K562 (cell line): ENCODE data around the gene CELSR1. TPM values are rescaled to one million over a fixed set of nuclear protein-coding genes. Genes with fewer than 3 reads are reported as not detected.

Experiments
- ATAC-seq: fragments of 200-7000 bp; cut with Tn5 transposase; 3 replicates; pipeline ENCODE4 v1.9.1; 2020; ENCODE audit warnings: moderate library complexity
- BruUV-seq: library from RNA; stranded (reverse); fragments of 400-500 nt; replicated peaks from 2 replicates; lab custom pipeline; 2021; lab: Mats Ljungman, UMichigan
- CTCF ChIA-PET: fragments of 300-600 bp; formaldehyde crosslinking; extraction: SDS; loops from one replicate; lab custom pipeline; 2021; ENCODE audit warnings: low intra/inter-chr PET ratio; lab: Yijun Ruan, JAX
- POLR2A ChIA-PET: fragments of 300-600, 350-650 bp; sonication (Branson Sonifier 250); formaldehyde crosslinking; extraction: SDS; loops from one replicate; lab custom pipeline; 2021; ENCODE audit warnings: antibody characterized with exemption, inconsistent platforms; lab: Yijun Ruan, JAX
- DNase-seq, 4 experiments: peaks; one replicate each; pipeline versions ENCODE4 v3.0.0 to v3.0.0-alpha.2; 2011 to 2018; ENCODE audit warnings: low spot score in 3 of 4, mixed read lengths in 3 of 4; ENCODE audit errors: extremely low read depth in 1 of 4
- FAIRE-seq: peaks from 2 replicates; lab custom pipeline; 2011; peaks lifted over from hg19 to GRCh38; lab: Jason Lieb, UNC
- H2AFZ ChIP-seq: 2 replicates; pipeline ENCODE4 v1.6.0; 2011; ENCODE audit warnings: low read depth, low read length, control low read depth, inconsistent platforms
- H3K27ac ChIP-seq: fragments of 200-600 bp; 3 replicates; pipeline ENCODE4 v1.8.0; 2011; ENCODE audit warnings: low read depth, mild to moderate bottlenecking, control low read depth, inconsistent platforms, low read length, moderate library complexity, mixed read lengths; ENCODE audit errors: extremely low read depth
- H3K27me3 ChIP-seq, 2 experiments: fragments of 300-600 bp in 1 of 2; 2 replicates in 1 of 2; 3 replicates in 1 of 2; pipeline versions ENCODE4 v1.6.0 to v1.8.0; 2011; ENCODE audit warnings: inconsistent platforms in 2 of 2, low read length in 2 of 2, mild to moderate bottlenecking in 1 of 2, mixed read lengths in 1 of 2, moderate library complexity in 1 of 2; ENCODE audit not compliant: control insufficient read depth in 2 of 2, insufficient read depth in 2 of 2
- H3K36me3 ChIP-seq: fragments of 300-600 bp; 3 replicates; pipeline ENCODE4 v1.8.0; 2011; ENCODE audit warnings: mild to moderate bottlenecking, low read length, inconsistent platforms; ENCODE audit not compliant: control insufficient read depth, insufficient read depth
- H3K4me1 ChIP-seq, 2 experiments: fragments of 200-600 bp in 1 of 2; replicated peaks in 1 of 2; 2 replicates in 1 of 2; 3 replicates in 1 of 2; pipeline versions ENCODE4 v1.5.1 to v1.8.0; 2011; ENCODE audit warnings: inconsistent platforms in 2 of 2, low read length in 2 of 2, mild to moderate bottlenecking in 1 of 2, mixed read lengths in 1 of 2, moderate library complexity in 1 of 2; ENCODE audit not compliant: control insufficient read depth in 2 of 2, insufficient read depth in 2 of 2
- H3K4me2 ChIP-seq: 2 replicates; pipeline ENCODE4 v1.6.1; 2011; ENCODE audit warnings: low read length, control low read depth, inconsistent platforms, mixed read lengths; ENCODE audit not compliant: insufficient read depth
- H3K4me3 ChIP-seq: fragments of 200-600 bp; sonication (generic), shearing (Covaris generic); 2 replicates; pipeline ENCODE4 v1.5.1; 2016; ENCODE audit warnings: control low read depth, inconsistent platforms
- H3K79me2 ChIP-seq: fragments of 200-600 bp; 3 replicates; pipeline ENCODE4 v1.8.0; 2011; ENCODE audit warnings: low read length, inconsistent platforms; ENCODE audit not compliant: control insufficient read depth, insufficient read depth
- H3K9ac ChIP-seq, 2 experiments: 2 replicates each; pipeline versions ENCODE4 v1.6.0 to v1.6.1; 2011; ENCODE audit warnings: low read depth in 2 of 2, low read length in 2 of 2, control low read depth in 1 of 2, inconsistent platforms in 1 of 2, mild to moderate bottlenecking in 1 of 2, mixed read lengths in 1 of 2; ENCODE audit not compliant: insufficient read depth in 1 of 2
- H3K9me1 ChIP-seq: one replicate; pipeline ENCODE4 v1.6.0; 2011; ENCODE audit warnings: inconsistent platforms, mild to moderate bottlenecking, low read length, moderate library complexity; ENCODE audit not compliant: control insufficient read depth, insufficient read depth
- H3K9me3 ChIP-seq: replicated peaks from 2 replicates; pipeline ENCODE4 v1.5.1; 2011; ENCODE audit warnings: low read depth, low read length, inconsistent platforms; ENCODE audit not compliant: control insufficient read depth, insufficient read depth
- H4K20me1 ChIP-seq: replicated peaks from 2 replicates; pipeline ENCODE4 v1.6.1; 2011; ENCODE audit warnings: low read length, inconsistent platforms, mixed read lengths; ENCODE audit not compliant: control insufficient read depth, insufficient read depth
- ASH1L ChIP-seq: fragments of 450-650 bp; IDR thresholded peaks from 2 replicates; pipeline ENCODE4 v1.6.1; 2018; ENCODE audit warnings: borderline replicate concordance, mild to moderate bottlenecking, low read depth; ENCODE audit not compliant: partially characterized antibody
- GATA2 ChIP-seq: sonication (generic); formaldehyde crosslinking; IDR thresholded peaks from 2 replicates; pipeline ENCODE4 v1.4.0; 2020; ENCODE audit warnings: mild to moderate bottlenecking, missing genetic modification reagents
- IFI16 ChIP-seq: fragments of 250-450 bp; sonication (Bioruptor Pico); IDR thresholded peaks from 2 replicates; pipeline ENCODE4 v2.1.2; 2022; ENCODE audit warnings: mild to moderate bottlenecking, inconsistent platforms
- IRF9 ChIP-seq: fragments of 450-650 bp; IDR thresholded peaks from 2 replicates; pipeline ENCODE4 v1.6.1; 2016; ENCODE audit warnings: missing biosample characterization, missing genetic modification characterization
- JUN ChIP-seq, 2 experiments: sonication (generic) in 1 of 2; formaldehyde crosslinking in 1 of 2; IDR thresholded peaks; 2 replicates each; pipeline versions ENCODE4 v1.6.1 to v1.8.0; 2012 to 2022; ENCODE audit warnings: borderline replicate concordance in 2 of 2, mild to moderate bottlenecking in 2 of 2, improper control_type of control experiment in 1 of 2, low read depth in 1 of 2, low read length in 1 of 2, missing genetic modification reagents in 1 of 2
- MYBL2 ChIP-seq, 2 experiments: fragments of 450-650 bp in 1 of 2; sonication (generic) in 1 of 2; formaldehyde crosslinking in 1 of 2; IDR thresholded peaks; 2 replicates each; pipeline versions ENCODE4 v1.6.1 to v1.8.1; 2017 to 2022; ENCODE audit warnings: borderline replicate concordance in 1 of 2, inconsistent platforms in 1 of 2, low read depth in 1 of 2, mild to moderate bottlenecking in 1 of 2, missing genetic modification reagents in 1 of 2, moderate library complexity in 1 of 2
- PRPF4 ChIP-seq: fragments of 200-400 bp; formaldehyde crosslinking; IDR thresholded peaks from one replicate; pipeline ENCODE4 v1.6.1; 2017; ENCODE audit warnings: low read length, low read depth, mild to moderate bottlenecking; ENCODE audit not compliant: insufficient read depth, poor library complexity, severe bottlenecking
- SAFB2 ChIP-seq: fragments of 200-400 bp; formaldehyde crosslinking; IDR thresholded peaks from 2 replicates; pipeline ENCODE4 v1.6.1; 2018; ENCODE audit warnings: borderline replicate concordance, low read length, low read depth, moderate library complexity; ENCODE audit not compliant: severe bottlenecking
- SMARCB1 ChIP-seq: IDR thresholded peaks from 2 replicates; pipeline ENCODE4 v1.6.1; 2011; ENCODE audit warnings: improper control_type of control experiment, low read depth; ENCODE audit not compliant: insufficient read length
- YBX1 ChIP-seq: fragments of 450-650 bp; IDR thresholded peaks from 2 replicates; pipeline ENCODE4 v1.7.1; 2016; ENCODE audit warnings: mild to moderate bottlenecking
- ZNF778 ChIP-seq: fragments of 450-650 bp; formaldehyde crosslinking; IDR thresholded peaks from 2 replicates; pipeline ENCODE4 v1.4.0; 2020; ENCODE audit warnings: mild to moderate bottlenecking, moderate library complexity
- ZZZ3 ChIP-seq: fragments of 450-650 bp; IDR thresholded peaks from 2 replicates; pipeline ENCODE4 v1.6.1; 2016; ENCODE audit warnings: antibody characterized with exemption, mild to moderate bottlenecking, moderate library complexity
- WGBS: fragments of 100-300 bp; shearing (Covaris generic); methylation state at CpG from one replicate; pipeline ENCODE4 v1.1.6; 2016; ENCODE audit warnings: low coverage, mixed read lengths; ENCODE audit not compliant: insufficient coverage; ENCODE audit errors: missing lambda C conversion rate; 5-methylcytosine and 5-hydroxymethylcytosine counted together
- in situ Hi-C: fragments of 300-500 bp; cut with MboI; formaldehyde crosslinking; loops from 4 replicates; pipeline ENCODE4 v1.15.0; 2018; ENCODE audit warnings: inconsistent platforms, mixed read lengths
- intact Hi-C: fragments of 100-400 bp; cut with micrococcal nuclease; formaldehyde crosslinking; loops from 2 replicates; pipeline ENCODE4 v1.14.2; 2022
- polyA plus RNA-seq, 8 experiments: library from polyadenylated mRNA; depleted of rRNA in 4 of 8; stranded (reverse) in 5 of 8; unstranded in 3 of 8; fragments of >200 nt; fragmentation: Nextera tagmentation in 2 of 8; fragmentation: Illumina TruSeq in 1 of 8; extraction: Ambion mirVana in 2 of 8; extraction: Trizol in 1 of 8; gene quantifications; 2 replicates each; pipeline versions ENCODE4 v1.2.1 to v1.2.3, GENCODE V29; 2011 to 2014; ENCODE audit warnings: inconsistent platforms in 1 of 8, missing spikeins in 1 of 8
- total RNA-seq, 7 experiments: library from RNA; depleted of rRNA in 6 of 7; stranded (reverse); fragments of >200 nt in 6 of 7; fragmentation: Illumina TruSeq in 2 of 7; extraction: Trizol in 2 of 7; gene quantifications; 2 replicates each; pipeline versions ENCODE4 v1.2.1 to v1.2.3, GENCODE V29; 2011 to 2021; ENCODE audit warnings: low replicate concordance in 1 of 7

The CELSR1 gene
- total and polyA plus RNA-seq, 9 of the 15 experiments (the other 6 are each of a cell fraction or from before 2014, with no cell fraction given), result under 0.01 to 0.09 TPM; not detected in 7

- Histone ChIP-seq H3K9me1 (no peaks in the 10 kb centered on the region), H3K4me3 (no peak overlapping the region), H3K4me1 (peaks cover 0 to 3% of the 10 kb centered on the region in 2 experiments; a peak in 1 of 5 replicates), H3K27ac (no peak overlapping the region), H3K9ac (no peak overlapping the region), H3K36me3 (no peaks in the 10 kb centered on the region), H3K27me3 (peaks cover 27 to 49% of the 10 kb centered on the region in 2 experiments), H2AFZ (no peak overlapping the region), H3K79me2 (no peaks in the 10 kb centered on the region), H4K20me1 (no peaks in the 10 kb centered on the region), H3K4me2 (no peak overlapping the region), H3K9me3 (no peaks in the 10 kb centered on the region)
- no peak for TF ChIP-seq IRF9
- DNase-seq, result no peak
- no TSS peak for BruUV-seq
- WGBS, result 3% methylated on average over 15 of the region's 19 CpGs
- FAIRE-seq, result no peak
- in situ Hi-C loops (no loop called here), intact Hi-C loops (no loop called here)
- ChIA-PET POLR2A (no interaction called here), CTCF (no interaction called here)
- ATAC-seq, result no peak
These were observed 13.1 kb downstream of the CELSR1 start for GRCh38 chr22:46524203-46524740.

GRCh38 chr22:46522797-46523196, 14.6 kb downstream of the CELSR1 start:
- H3K4me2 ChIP-seq, result no peak overlapping the region
- H2AFZ ChIP-seq, result no peak overlapping the region
- H3K4me3 ChIP-seq, result no peak overlapping the region
- H3K4me1 ChIP-seq, result peaks cover 0 to 3% of the 10 kb centered on the region in 2 experiments; a peak in 1 of 5 replicates
- 0% methylated on average over 6 of the region's 8 CpGs for WGBS
- FAIRE-seq, result no peak
- BruUV-seq, result no TSS peak
- H3K9ac ChIP-seq, result no peak overlapping the region
- no peak for ATAC-seq
- in situ Hi-C loops, result no loop called here
- intact Hi-C loops, result no loop called here
- TF ChIP-seq IFI16 (CRISPR knock-in tag) (no peak), JUN (IDR thresholded peaks at IDR 0.05; ENCODE audit: borderline replicate concordance, low read depth, low read length) (no peak), JUN (CRISPR knock-in tag; IDR thresholded peaks at IDR 0.05; ENCODE audit: borderline replicate concordance) (no peak), PRPF4 (no peak), GATA2 (CRISPR knock-in tag) (no peak), YBX1 (no peak), SAFB2 (no peak), ASH1L (no peak), ZNF778 (CRISPR knock-in tag) (no peak), ZZZ3 (no peak), SMARCB1 (no peak), MYBL2 (IDR thresholded peaks at IDR 0.05; ENCODE audit: low read depth) (no peak), MYBL2 (CRISPR knock-in tag; IDR thresholded peaks at IDR 0.05; ENCODE audit: borderline replicate concordance) (no peak)
- ChIA-PET CTCF (no interaction called here), POLR2A (no interaction called here)
- H3K9me3 ChIP-seq, result no peaks in the 10 kb centered on the region
- peaks cover 27 to 63% of the 10 kb centered on the region in 2 experiments for H3K27me3 ChIP-seq
- no peaks in the 10 kb centered on the region for H3K36me3 ChIP-seq
- H3K9me1 ChIP-seq, result no peaks in the 10 kb centered on the region
- DNase-seq, result no peak
- H3K27ac ChIP-seq, result no peak overlapping the region
- H3K79me2 ChIP-seq, result no peaks in the 10 kb centered on the region
- no peaks in the 10 kb centered on the region for H4K20me1 ChIP-seq
